Thoracic aorta endothelial cell (primary cell): ENCODE results near the gene ZMAT3. TPM values are rescaled to one million over a fixed set of nuclear protein-coding genes. Genes with fewer than 3 reads are reported as not detected.

Experiments used
- small RNA-seq: library from RNA; depleted of rRNA; stranded (forward); fragments of <200 nt; gene quantifications from one replicate; pipeline ENCODE3, GENCODE V24; 2012
- total RNA-seq: library from RNA; depleted of rRNA; stranded (reverse); fragments of >200 nt; gene quantifications from 2 replicates; pipeline ENCODE4 v1.2.3, GENCODE V29; 2012

ZMAT3 gene
- 45.9 and 71.9 TPM in 2 replicates for total RNA-seq

GRCh38 chr3:179071323-179072099, at the start of gene ZMAT3:
TSS of gene ZMAT3 (minus strand) at chr3:179071809. CDS start at chr3:179067752, 4,057 bp downstream.

Small RNA genes lying within 50 kb of the gene (small RNA-seq; reads per million reads assigned to genes)
- gene RF00019: not detected

Other genes starting within 250 kb of the ZMAT3 start
- 40.2 and 42.7 TPM in 2 replicates for gene PIK3CA, start 76.5 kb upstream of the ZMAT3 start, total RNA-seq
- 1.5 and 1.6 TPM in 2 replicates for gene KCNMB3, start 179.3 kb upstream of the ZMAT3 start, total RNA-seq